ENCODE data around the gene SVIL.

- TF ChIP-seq EP300 (IDR thresholded peaks at IDR 0.05) = no peak
- no peak for TF ChIP-seq POLR2A (IDR thresholded peaks at IDR 0.05)
Observed at GRCh38 chr10:29595636-29596225, 39.0 kb downstream of the SVIL start.
